GM19372 (cell line): ENCODE results near the gene CCDC136.

Source experiments
- ATAC-seq: cut with Tn5 transposase; IDR thresholded peaks from one replicate; pipeline ENCODE4 v1.9.1; 2021; ENCODE audit warnings: mild to moderate bottlenecking, low read depth, moderate library complexity; ENCODE audit not compliant: unreplicated experiment

Gene CCDC136

DNA sequence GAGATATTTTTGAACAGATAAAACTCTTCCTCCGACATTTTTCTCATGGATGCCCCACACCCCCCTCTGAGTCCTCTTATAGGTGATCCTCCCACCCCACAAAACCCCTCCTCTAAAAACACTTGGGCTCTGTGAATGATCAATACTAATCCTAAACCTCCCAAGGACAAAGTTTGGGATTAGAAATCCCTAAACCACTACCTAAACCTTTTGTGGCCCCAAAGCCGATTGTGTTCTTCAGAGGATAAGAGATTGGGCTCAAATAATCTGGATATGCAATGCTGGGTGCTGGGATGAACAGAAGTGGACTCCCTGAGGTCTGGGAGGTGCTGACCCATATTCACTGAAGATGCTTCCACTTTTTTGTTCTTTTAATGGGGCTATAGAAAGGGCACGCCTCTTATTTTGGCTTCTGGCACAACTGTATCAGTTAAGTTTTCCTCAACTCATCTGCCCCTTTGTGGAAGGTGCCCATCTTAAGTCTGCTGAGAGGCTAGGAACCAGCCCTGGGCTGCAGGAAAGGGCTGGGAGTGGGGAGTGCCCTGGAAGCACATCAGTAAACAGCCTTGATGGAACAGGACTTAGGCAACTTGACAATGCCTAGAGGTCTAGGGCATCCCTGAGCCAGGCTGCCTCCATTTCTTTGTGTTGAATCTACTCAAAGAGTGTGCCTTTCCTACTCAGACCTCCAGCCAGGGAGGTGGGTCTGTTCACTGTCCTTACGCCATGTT lies 15.9 kb upstream of the CCDC136 start, which contains the start of gene OPN1SW:
TSS of gene OPN1SW (minus strand) at position 51 of the 731 bp plus-strand sequence. CDS start at position 38, 13 bp downstream.
- no peak for ATAC-seq

GRCh38 chr7:128777156-128778123 lies 14.3 kb upstream of the CCDC136 start:
- ATAC-seq = no peak

- ATAC-seq = no peak
These were observed 12.8 kb upstream of the CCDC136 start for GRCh38 chr7:128778946-128779345.

GRCh38 chr7:128781126-128781525 lies 10.6 kb upstream of the CCDC136 start:
- ATAC-seq = no peak

GRCh38 chr7:128781851-128782250 lies 9.9 kb upstream of the CCDC136 start:
- no peak for ATAC-seq

DNA sequence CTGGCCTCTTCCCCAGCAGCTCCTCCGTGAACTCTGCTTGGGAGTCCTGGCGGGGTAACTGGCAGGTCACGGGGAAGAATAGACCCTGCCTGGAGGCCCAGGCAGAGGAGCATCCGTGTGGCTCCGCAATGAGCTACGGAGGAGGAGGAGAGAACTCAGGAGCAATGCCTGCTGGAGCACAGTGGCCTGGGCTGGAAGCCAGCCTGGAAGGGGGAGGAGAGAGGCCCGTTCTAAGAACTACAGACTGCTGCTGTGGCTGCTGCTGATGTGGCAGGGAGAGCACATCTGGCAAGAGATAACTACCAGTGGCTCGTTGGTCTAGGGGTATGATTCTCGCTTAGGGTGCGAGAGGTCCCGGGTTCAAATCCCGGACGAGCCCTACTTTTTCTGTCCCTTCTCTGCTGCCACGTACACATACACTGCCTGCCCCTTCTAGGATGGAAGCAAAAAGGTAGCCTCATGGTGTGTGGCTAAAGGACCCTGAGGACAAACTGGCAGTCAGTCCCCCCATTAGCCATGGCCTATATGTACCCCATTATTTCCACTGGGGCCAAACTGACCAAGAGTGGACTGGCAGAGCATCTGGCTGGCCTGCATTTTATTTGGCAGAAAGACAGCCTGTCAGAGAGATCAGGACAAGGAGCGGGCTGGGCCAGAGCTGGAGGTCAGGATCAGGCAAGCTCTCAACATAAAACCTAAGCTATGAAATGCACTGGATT lies 8.5 kb upstream of the CCDC136 start:
- ATAC-seq = no peak

- ATAC-seq = no peak
These were observed 6.0 kb upstream of the CCDC136 start for GRCh38 chr7:128785738-128786137.

DNA sequence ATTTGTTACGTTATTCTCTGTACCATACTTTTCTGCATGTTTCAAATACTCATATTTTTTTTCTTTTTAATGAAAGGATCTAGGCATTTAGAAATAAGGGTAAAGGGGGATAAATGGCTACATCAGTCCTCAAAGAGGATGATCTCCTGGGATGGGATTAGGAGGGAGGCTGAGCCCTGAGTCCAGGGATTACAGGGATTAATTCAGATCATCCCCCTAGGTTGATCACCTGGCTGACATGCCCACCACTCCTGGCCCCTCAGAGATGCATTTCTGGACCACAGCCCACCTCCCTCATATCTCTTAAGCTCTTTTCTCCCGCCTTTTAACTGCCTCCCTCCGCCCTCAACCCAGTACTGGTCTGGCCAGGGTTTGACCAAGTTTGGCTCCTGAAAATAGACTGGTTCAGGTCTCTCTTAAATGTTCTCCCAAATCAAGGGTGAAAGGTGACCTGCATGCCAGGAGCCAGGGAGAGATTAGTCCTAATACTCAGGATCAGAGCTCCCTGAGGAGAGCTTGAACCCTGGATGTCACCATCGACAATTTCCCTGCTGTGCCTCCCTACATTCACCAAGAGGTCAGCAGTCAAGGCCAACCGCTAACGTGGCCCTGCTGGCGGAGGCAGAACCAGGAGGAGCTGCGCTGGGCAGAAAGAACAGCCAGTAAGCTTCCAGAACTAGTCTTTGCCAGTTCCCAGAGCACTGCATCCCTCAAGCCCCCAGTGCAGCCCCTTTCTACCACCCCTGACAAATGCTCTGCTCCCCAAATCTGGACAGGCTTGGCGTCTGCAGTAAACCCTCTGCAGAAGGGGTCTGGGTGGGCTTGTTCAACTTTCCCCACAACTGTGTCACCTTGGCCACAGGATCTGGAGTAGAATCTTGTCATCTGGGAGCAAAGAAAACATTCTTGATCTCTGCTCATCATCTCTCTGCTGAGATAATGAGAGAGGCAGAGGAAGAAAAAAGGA lies 3.0 kb upstream of the CCDC136 start:
- ATAC-seq = no peak

DNA sequence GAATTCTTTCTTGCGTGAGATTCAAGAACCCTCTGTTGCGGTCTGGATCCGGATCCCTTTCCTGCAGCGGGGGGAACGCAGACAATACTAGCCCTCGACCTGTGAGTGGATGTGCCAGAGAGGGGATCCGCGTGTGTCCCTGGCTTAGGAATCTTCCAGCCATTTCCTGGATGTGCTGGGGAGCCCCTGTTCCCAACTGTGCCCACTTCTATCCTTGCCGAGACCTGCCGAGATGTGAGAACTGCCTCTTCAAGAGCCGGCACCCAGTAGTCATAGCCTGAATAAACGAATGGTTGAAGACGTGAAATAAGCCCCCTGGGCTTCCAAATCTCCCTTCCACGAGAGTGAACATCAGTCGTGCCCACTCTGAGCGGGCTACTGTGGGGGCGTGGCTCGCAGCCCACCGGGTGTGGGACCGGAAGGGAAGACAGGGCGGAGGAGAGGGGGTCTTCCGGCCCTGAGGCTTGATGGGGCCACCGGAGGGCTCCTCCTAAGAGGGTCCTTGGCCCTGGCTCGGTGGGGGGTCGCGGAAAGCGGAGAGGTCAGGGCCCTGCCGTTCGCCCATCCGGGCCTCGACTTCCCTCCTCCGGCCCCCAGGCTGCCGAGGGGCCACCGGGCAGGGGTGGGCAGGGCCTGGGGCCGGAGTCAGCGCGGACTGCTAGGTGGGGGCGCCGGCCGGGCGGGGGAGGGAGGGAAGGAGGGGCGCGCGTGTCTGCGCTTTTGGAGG lies 1.3 kb upstream of the CCDC136 start:
- ATAC-seq = no peak

DNA sequence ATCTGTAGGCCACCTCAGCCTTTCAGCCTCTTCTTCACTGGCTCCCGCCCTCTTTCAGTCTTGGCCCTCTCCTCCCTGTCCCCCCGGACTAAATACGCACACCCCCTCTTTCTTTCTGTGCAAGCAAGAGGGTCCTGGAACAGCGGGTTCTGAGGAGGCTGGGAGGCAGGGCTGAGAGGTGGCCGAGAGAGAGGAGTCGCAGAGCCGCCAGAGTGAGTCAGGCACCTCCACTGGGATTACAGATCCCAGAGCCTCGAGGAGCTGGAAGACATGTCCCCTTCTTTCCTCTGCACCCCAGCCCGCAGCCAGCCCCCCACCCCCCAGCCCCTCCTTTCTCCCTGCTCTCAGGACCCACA lies 182 bp downstream of the CCDC136 start:
- ATAC-seq = no peak

- no peak for ATAC-seq
These were observed 858 bp downstream of the CCDC136 start for GRCh38 chr7:128792471-128793180.

DNA sequence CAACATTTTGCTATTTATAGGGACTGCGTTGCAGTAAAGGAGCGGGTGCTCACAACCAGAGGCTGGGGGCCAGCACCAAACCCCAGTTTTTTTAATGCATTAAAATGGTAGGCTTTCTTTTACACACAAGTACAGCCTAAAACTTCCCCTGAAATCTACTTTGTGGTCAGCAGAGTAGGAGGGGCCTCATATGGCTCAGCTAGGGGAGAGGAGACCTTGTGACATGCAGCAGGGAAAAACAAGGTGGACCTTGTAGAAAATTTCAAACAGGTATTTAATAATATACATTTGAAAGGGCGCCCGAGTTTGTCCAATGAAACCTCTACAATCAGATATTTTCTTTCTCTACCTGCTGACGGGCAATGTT lies 1.4 kb downstream of the CCDC136 start:
- no peak for ATAC-seq

- no peak for ATAC-seq
These were observed 2.3 kb downstream of the CCDC136 start for GRCh38 chr7:128794020-128794419.

GRCh38 chr7:128794436-128794835 lies 2.7 kb downstream of the CCDC136 start:
- ATAC-seq = no peak

GRCh38 chr7:128795129-128795528 lies 3.4 kb downstream of the CCDC136 start:
- no peak for ATAC-seq

- no peak for ATAC-seq
These were observed 4.6 kb downstream of the CCDC136 start for GRCh38 chr7:128796327-128796726.

GRCh38 chr7:128799451-128799850 lies 7.7 kb downstream of the CCDC136 start:
- no peak for ATAC-seq

DNA sequence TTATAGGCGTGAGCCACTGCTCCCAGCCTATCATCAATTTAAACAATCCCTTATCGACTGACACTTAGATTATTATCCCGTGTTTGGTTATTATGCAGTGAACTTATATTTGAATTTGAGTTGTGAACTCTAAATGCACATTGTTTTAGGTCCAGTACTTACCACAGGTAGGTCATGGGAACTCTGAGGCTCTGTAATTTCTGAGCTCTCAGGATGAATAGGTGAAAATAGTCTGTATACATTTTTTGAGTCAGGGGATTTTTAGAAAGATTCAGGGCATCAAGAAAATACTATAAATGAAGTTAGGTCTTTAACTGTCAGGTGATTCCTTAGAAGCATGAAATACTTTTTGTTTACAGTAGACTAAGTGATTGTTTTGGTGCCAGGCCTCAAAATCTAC lies 8.8 kb downstream of the CCDC136 start:
- no peak for ATAC-seq

DNA sequence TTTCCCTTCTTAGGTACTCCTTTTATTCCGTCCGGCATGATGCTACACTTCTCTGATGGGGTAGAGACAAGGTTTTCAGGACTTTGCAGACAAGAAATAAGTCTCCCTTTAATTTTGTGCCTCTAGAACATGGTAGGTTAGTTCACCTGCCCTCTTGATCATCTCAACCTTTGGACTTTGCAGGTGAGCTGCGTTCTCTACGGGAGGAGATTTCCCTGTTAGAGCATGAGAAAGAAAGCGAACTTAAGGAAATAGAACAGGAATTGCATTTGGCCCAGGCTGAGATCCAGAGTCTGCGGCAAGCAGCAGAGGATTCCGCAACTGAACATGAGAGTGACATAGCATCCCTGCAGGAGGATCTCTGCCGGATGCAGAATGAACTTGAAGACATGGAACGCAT lies 9.2 kb downstream of the CCDC136 start:
- ATAC-seq = no peak
